ENCODE results near the gene C16orf96. TPM values are rescaled to one million over a fixed set of nuclear protein-coding genes. Genes with fewer than 3 reads are reported as not detected.

C16orf96 gene
- total and polyA plus RNA-seq, 2 of the 13 experiments (the other 11 are each of a cell fraction or from before 2014, with no cell fraction given), result 0.03 TPM; not detected in 1

GRCh38 chr16:4614571-4615383 is 58.6 kb downstream of the C16orf96 start, which contains the start of gene UBALD1 (continued):
- TF ChIP-seq, protein P1, sequence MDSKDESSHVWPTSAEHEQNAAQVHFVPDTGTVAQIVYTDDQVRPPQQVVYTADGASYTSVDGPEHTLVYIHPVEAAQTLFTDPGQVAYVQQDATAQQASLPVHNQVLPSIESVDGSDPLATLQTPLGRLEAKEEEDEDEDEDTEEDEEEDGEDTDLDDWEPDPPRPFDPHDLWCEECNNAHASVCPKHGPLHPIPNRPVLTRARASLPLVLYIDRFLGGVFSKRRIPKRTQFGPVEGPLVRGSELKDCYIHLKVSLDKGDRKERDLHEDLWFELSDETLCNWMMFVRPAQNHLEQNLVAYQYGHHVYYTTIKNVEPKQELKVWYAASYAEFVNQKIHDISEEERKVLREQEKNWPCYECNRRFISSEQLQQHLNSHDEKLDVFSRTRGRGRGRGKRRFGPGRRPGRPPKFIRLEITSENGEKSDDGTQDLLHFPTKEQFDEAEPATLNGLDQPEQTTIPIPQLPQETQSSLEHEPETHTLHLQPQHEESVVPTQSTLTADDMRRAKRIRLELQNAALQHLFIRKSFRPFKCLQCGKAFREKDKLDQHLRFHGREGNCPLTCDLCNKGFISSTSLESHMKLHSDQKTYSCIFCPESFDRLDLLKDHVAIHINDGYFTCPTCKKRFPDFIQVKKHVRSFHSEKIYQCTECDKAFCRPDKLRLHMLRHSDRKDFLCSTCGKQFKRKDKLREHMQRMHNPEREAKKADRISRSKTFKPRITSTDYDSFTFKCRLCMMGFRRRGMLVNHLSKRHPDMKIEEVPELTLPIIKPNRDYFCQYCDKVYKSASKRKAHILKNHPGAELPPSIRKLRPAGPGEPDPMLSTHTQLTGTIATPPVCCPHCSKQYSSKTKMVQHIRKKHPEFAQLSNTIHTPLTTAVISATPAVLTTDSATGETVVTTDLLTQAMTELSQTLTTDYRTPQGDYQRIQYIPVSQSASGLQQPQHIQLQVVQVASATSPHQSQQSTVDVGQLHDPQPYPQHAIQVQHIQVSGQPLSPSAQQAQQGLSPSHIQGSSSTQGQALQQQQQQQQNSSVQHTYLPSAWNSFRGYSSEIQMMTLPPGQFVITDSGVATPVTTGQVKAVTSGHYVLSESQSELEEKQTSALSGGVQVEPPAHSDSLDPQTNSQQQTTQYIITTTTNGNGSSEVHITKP (CRISPR knock-in tag; IDR thresholded peaks at IDR 0.05; ENCODE audit: low read depth), result peak; percentile 68; the same call in 1 of the 2 replicates
- TF ChIP-seq BRD4 (CRISPR knock-in tag; IDR thresholded peaks at IDR 0.05) (peak; percentile 75; the same call in 1 of the 2 replicates), CENPX (CRISPR knock-in tag; IDR thresholded peaks at IDR 0.05) (no peak), ZNF747 (CRISPR knock-in tag; IDR thresholded peaks at IDR 0.05; ENCODE audit: borderline replicate concordance) (peak; percentile 79; the same call in 1 of the 2 replicates), XRCC5 (optimal IDR thresholded peaks at IDR 0.05; ENCODE audit: low read length) (peak; percentile 34), FOXJ3 (CRISPR knock-in tag; IDR thresholded peaks at IDR 0.05; ENCODE audit: borderline replicate concordance) (no peak), KLF9 (CRISPR knock-in tag; IDR thresholded peaks at IDR 0.05; ENCODE audit: low read depth) (peak; percentile 41; the same call in 1 of the 2 replicates), ZNF260 (CRISPR knock-in tag; IDR thresholded peaks at IDR 0.05; ENCODE audit: borderline replicate concordance, low read depth) (no peak), ZNF235 (CRISPR knock-in tag; IDR thresholded peaks at IDR 0.05; ENCODE audit: borderline replicate concordance) (no peak; the same call in 1 of the 2 replicates), TOE1 (CRISPR knock-in tag; IDR thresholded peaks at IDR 0.05) (no peak), HNF4A (CRISPR knock-in tag; IDR thresholded peaks at IDR 0.05) (no peak), PAF1 (CRISPR knock-in tag; IDR thresholded peaks at IDR 0.05) (no peak), U2AF1 (optimal IDR thresholded peaks at IDR 0.05; ENCODE audit: low read depth, low read length) (no peak), ZNF644 (CRISPR knock-in tag; IDR thresholded peaks at IDR 0.05; ENCODE audit: low read depth) (no peak), HMGA1 (CRISPR knock-in tag; conservative IDR thresholded peaks at IDR 0.05) (no peak), CREM (IDR thresholded peaks at IDR 0.05) (peak; percentile 77), CREM (CRISPR knock-in tag; IDR thresholded peaks at IDR 0.05) (no peak), SNAPC2 (CRISPR knock-in tag; IDR thresholded peaks at IDR 0.05) (no peak), ZBTB3 (CRISPR knock-in tag; IDR thresholded peaks at IDR 0.05; ENCODE audit: borderline replicate concordance, low read depth) (peak; percentile 37; the same call in 1 of the 2 replicates), PLRG1 (conservative IDR thresholded peaks at IDR 0.05) (no peak), PHF5A (CRISPR knock-in tag; IDR thresholded peaks at IDR 0.05; ENCODE audit: low read depth, unreplicated experiment) (no peak), PHB2 (IDR thresholded peaks at IDR 0.05; ENCODE audit: partially characterized antibody) (no peak), KMT2B (CRISPR knock-in tag; IDR thresholded peaks at IDR 0.05) (peak; percentile 57; the same call in 1 of the 2 replicates), ZNF672 (CRISPR knock-in tag; IDR thresholded peaks at IDR 0.05) (no peak), GATAD1 (CRISPR knock-in tag; IDR thresholded peaks at IDR 0.05) (peak; percentile 79), ATRX (CRISPR knock-in tag; IDR thresholded peaks at IDR 0.05; ENCODE audit: borderline replicate concordance) (no peak)
- TF ChIP-seq, protein P2, sequence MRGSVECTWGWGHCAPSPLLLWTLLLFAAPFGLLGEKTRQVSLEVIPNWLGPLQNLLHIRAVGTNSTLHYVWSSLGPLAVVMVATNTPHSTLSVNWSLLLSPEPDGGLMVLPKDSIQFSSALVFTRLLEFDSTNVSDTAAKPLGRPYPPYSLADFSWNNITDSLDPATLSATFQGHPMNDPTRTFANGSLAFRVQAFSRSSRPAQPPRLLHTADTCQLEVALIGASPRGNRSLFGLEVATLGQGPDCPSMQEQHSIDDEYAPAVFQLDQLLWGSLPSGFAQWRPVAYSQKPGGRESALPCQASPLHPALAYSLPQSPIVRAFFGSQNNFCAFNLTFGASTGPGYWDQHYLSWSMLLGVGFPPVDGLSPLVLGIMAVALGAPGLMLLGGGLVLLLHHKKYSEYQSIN (CRISPR knock-in tag; IDR thresholded peaks at IDR 0.05; ENCODE audit: borderline replicate concordance), result no peak

Data from HepG2 (cell line).